H7 (cell line): ENCODE results near the gene SHOX. TPM values are rescaled to one million over a fixed set of nuclear protein-coding genes. Genes with fewer than 3 reads are reported as not detected.
"Not testable (repeated sequence)": the region's sequence is repeated elsewhere in the genome, so short reads cannot be mapped to it uniquely, and the experiment has no call there.

ENCODE experiments used
- DNase-seq: peaks from one replicate; pipeline ENCODE4 v3.0.0; 2012
- H3K27me3 ChIP-seq: 2 replicates; pipeline ENCODE4 v1.6.0; 2011; ENCODE audit warnings: mild to moderate bottlenecking, low read length; ENCODE audit not compliant: control insufficient read depth, insufficient read depth
- H3K36me3 ChIP-seq: replicated peaks from 2 replicates; pipeline ENCODE4 v1.5.1; 2011; ENCODE audit warnings: low read length; ENCODE audit not compliant: control insufficient read depth, insufficient read depth
- H3K4me3 ChIP-seq: 2 replicates; pipeline ENCODE4 v1.5.1; 2011; ENCODE audit warnings: low read depth, mild to moderate bottlenecking, control low read depth, low read length, moderate library complexity; ENCODE audit not compliant: insufficient read depth
- total RNA-seq: library from RNA; depleted of rRNA; stranded (reverse); fragments of >200 nt; shearing (Covaris generic); gene quantifications from 2 replicates; pipeline ENCODE4 v1.2.3, GENCODE V29; 2014

Gene SHOX
- total RNA-seq, 1 experiment from 2014 or later, result not detected

GRCh38 chrX:638482-639131, 8.0 kb downstream of the SHOX start:
- H3K27me3 ChIP-seq, result peaks cover 95% of the 10 kb centered on the region
- DNase-seq, result no peak
- no peaks in the 10 kb centered on the region for H3K36me3 ChIP-seq
- H3K4me3 ChIP-seq, result no peak overlapping the region

GRCh38 chrX:639151-639550, 8.6 kb downstream of the SHOX start:
- no peaks in the 10 kb centered on the region for H3K36me3 ChIP-seq
- H3K4me3 ChIP-seq, result no peak overlapping the region
- DNase-seq, result no peak
- H3K27me3 ChIP-seq, result peaks cover 95% of the 10 kb centered on the region

GRCh38 chrX:640641-641040, 10.1 kb downstream of the SHOX start:
- peaks cover 95% of the 10 kb centered on the region for H3K27me3 ChIP-seq
- H3K36me3 ChIP-seq, result no peaks in the 10 kb centered on the region
- no peak overlapping the region for H3K4me3 ChIP-seq
- DNase-seq, result no peak

- no peak for DNase-seq
- Histone ChIP-seq H3K4me3 (no peak overlapping the region), H3K27me3 (peaks cover 93% of the 10 kb centered on the region), H3K36me3 (no peaks in the 10 kb centered on the region)
Observed at GRCh38 chrX:641671-642435, 11.3 kb downstream of the SHOX start.

GRCh38 chrX:642436-643240, 12.0 kb downstream of the SHOX start:
- Histone ChIP-seq H3K27me3 (peaks cover 85% of the 10 kb centered on the region), H3K4me3 (no peak overlapping the region), H3K36me3 (no peaks in the 10 kb centered on the region)
- no peak for DNase-seq

- no peak for DNase-seq
- Histone ChIP-seq H3K4me3 (no peak overlapping the region), H3K27me3 (peaks cover 79% of the 10 kb centered on the region)
Observed at GRCh38 chrX:643241-643595, 12.6 kb downstream of the SHOX start.

GRCh38 chrX:643911-644303, 13.3 kb downstream of the SHOX start:
- peaks cover 74% of the 10 kb centered on the region for H3K27me3 ChIP-seq
- H3K4me3 ChIP-seq, result peak overlapping the region; percentile 36; the same call in 1 of the 2 replicates

More at GRCh38 chrX:643241-643595, 12.6 kb downstream of the SHOX start:
- H3K36me3 ChIP-seq, result no peaks in the 10 kb centered on the region

GRCh38 chrX:644304-645281, 14.0 kb downstream of the SHOX start:
- peak overlapping the region; percentile 36 for H3K4me3 ChIP-seq
- H3K27me3 ChIP-seq, result peaks cover 67% of the 10 kb centered on the region
- DNase-seq, result peak; percentile 81
- no peaks in the 10 kb centered on the region for H3K36me3 ChIP-seq

More at GRCh38 chrX:643911-644303, 13.3 kb downstream of the SHOX start:
- peak; percentile 69 for DNase-seq
- no peaks in the 10 kb centered on the region for H3K36me3 ChIP-seq

- Histone ChIP-seq H3K27me3 (peaks cover 54% of the 10 kb centered on the region), H3K4me3 (no peak overlapping the region), H3K36me3 (no peaks in the 10 kb centered on the region)
- DNase-seq, result no peak
Observed at GRCh38 chrX:646228-646495, 15.6 kb downstream of the SHOX start.

- Histone ChIP-seq H3K4me3 (no peak overlapping the region), H3K36me3 (no peaks in the 10 kb centered on the region), H3K27me3 (peaks cover 47% of the 10 kb centered on the region)
- no peak for DNase-seq
Observed at GRCh38 chrX:646796-647195, 16.2 kb downstream of the SHOX start.

GRCh38 chrX:649166-649565, 18.6 kb downstream of the SHOX start:
- Histone ChIP-seq H3K4me3 (no peak overlapping the region), H3K36me3 (no peaks in the 10 kb centered on the region), H3K27me3 (peaks cover 24% of the 10 kb centered on the region)
- no peak for DNase-seq

GRCh38 chrX:650324-650723, 19.7 kb downstream of the SHOX start:
- DNase-seq, result no peak

GRCh38 chrX:650811-651210, 20.2 kb downstream of the SHOX start:
- no peaks in the 10 kb centered on the region for H3K36me3 ChIP-seq
- peaks cover 8% of the 10 kb centered on the region for H3K27me3 ChIP-seq
- no peak overlapping the region for H3K4me3 ChIP-seq
- no peak for DNase-seq

More at GRCh38 chrX:650324-650723, 19.7 kb downstream of the SHOX start:
- Histone ChIP-seq H3K36me3 (no peaks in the 10 kb centered on the region), H3K4me3 (no peak overlapping the region), H3K27me3 (peaks cover 12% of the 10 kb centered on the region)

GRCh38 chrX:651922-652321, 21.3 kb downstream of the SHOX start:
- H3K27me3 ChIP-seq, H3K4me3 ChIP-seq, H3K36me3 ChIP-seq, DNase-seq: not testable (repeated sequence)
